GM21717 (cell line): Measurements from ENCODE around the gene FTCD.
"Not testable (repeated sequence)": the region's sequence is repeated elsewhere in the genome, so short reads cannot be mapped to it uniquely, and the experiment has no call there.

ENCODE experiments used
- ATAC-seq: cut with Tn5 transposase; IDR thresholded peaks from one replicate; pipeline ENCODE4 v1.9.1; 2021; ENCODE audit warnings: mild to moderate bottlenecking, moderate library complexity; ENCODE audit not compliant: unreplicated experiment

Gene FTCD

DNA sequence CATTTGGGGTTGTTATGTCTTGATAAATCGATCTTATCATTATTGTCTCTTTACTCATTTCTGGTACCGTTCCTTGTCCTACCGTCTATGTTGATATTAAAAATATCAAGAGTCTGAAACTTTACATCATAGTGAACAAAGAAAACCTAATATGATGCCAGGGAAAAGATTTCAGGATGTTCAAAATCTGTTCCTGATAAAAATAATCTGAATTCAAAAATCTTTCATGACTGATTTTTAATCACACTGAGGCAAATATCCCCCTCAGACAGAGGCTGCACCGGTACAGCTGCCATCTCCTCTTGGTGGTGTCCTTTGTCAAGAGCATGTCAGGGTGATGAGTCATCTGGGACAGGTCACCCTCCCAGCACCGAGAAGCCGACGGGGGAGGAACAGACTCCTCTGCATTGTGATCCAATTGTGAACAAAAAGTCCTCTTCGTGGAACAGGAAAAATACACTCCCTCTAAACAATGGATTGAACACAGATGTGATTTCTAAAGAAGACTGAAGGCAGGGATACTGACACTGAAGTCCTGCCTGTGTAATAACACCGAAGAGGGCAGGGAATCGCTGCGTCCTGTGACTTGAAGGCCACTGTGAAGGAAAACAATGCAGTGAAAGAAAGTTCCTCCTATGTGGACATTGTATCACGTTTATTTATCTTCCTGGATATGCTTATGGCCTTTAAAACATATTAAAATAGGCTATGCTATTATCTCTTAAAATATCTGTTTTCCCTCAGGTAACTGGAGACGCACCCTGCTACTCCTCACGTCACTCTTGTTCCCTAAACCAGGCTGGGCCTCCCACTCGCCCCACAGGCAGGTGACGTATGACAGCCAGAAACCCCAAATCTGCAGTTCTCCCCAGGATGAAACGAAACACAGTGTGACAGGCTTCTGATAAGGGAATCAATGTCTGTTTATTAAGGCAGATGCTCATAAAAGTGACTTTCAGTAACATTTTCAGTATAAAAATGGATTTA lies 33.1 kb upstream of the FTCD start:
- no peak for ATAC-seq

DNA sequence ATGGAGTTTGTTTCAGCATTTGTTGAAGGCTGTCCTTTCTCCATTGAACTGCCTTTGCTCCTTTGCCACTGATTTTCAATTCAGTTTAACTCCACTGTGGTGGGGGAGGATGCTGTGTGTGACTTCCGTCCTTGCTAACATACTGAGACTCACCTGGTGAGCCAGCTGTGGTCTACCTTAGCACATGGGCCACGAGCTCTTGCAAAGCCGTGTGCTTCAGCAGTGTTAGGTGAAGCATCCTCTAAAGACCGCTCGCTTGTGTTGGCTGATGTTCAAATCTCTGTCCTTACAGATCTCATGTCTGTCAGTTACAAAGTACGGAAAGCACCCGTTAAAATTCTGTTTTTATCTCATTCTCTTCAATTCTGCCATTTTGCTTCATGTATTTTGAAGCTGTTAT lies 32.4 kb upstream of the FTCD start:
- no peak for ATAC-seq

DNA sequence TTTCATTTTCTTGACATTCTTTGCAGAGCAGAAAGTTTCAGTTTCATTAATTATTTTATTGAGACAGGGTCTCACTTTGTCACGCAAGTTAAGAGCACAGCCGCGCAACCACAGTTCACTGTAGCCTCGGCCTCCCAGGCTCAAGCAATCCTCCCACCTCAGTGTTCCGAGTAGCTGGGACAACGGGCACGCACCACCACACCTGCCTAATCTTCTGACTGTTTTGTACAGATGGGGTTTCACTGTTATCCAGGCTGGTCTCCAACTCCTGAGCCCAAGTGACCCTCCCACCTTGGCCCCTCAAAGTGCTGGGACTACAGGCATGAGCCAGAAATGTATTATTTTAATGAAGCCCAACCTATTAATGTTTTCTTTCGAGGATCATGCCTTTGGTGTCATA lies 31.9 kb upstream of the FTCD start:
- no peak for ATAC-seq

GRCh38 chr21:46185716-46186115 lies 30.3 kb upstream of the FTCD start:
- no peak for ATAC-seq

- no peak for ATAC-seq
Observed at GRCh38 chr21:46184625-46185555, 29.5 kb upstream of the FTCD start.

DNA sequence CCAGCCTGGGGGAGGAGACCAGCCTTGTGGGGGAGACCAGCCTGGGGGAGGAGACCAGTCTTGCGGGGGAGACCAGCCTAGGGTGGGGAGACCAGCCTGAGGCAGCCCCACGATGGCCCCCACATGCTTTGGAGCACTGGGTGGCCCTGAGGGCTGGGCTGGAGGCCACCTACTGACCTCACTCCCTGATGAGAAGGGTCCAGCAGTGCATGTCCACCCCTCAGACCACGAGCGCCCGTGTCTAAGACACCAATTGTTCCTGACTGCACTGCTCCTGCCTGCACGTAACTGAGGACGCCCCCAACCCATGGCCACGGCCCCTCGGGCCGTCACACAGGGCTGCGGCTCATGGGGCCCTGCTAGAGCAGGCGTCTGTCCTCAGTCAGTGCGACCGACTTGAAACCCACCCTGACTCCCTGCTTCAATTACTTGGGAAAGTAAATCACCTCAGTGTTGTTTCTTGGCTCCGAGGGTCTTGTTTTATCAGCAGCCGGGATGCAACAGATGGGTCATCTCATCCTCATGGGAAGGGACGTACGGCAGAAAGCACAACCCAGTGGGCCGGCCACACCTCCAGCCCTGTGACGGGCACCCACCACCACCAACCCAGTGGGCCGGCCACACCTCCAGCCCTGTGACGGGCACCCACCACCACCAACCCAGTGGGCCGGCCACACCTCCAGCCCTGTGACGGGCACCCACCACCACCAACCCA lies 28.7 kb upstream of the FTCD start, which contains the start of gene SPATC1L:
Gene SPATC1L (minus strand): TSS at position 550 of the 715 bp plus-strand sequence. CDS start 1,643 bp downstream, outside the sequence.
- ATAC-seq: no peak

DNA sequence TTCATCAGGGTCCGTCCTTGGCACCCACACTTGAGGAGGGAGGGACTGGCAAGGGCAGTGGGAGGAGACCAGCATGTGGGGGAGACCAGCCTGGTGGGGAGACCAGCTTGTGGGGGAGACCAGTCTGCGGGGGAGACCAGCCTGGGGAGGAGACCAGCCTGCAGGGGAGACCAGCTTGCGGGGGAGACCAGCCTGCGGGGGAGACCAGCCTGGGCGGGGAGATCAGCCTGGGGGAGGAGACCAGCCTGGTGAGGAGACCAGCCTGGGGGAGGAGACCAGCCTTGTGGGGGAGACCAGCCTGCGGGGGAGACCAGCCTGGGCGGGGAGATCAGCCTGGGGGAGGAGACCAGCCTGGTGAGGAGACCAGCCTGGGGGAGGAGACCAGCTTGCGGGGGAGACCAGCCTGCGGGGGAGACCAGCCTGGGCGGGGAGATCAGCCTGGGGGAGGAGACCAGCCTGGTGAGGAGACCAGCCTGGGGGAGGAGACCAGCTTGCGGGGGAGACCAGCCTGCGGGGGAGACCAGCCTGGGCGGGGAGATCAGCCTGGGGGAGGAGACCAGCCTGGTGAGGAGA lies 28.0 kb upstream of the FTCD start:
- ATAC-seq: not testable (repeated sequence)

DNA sequence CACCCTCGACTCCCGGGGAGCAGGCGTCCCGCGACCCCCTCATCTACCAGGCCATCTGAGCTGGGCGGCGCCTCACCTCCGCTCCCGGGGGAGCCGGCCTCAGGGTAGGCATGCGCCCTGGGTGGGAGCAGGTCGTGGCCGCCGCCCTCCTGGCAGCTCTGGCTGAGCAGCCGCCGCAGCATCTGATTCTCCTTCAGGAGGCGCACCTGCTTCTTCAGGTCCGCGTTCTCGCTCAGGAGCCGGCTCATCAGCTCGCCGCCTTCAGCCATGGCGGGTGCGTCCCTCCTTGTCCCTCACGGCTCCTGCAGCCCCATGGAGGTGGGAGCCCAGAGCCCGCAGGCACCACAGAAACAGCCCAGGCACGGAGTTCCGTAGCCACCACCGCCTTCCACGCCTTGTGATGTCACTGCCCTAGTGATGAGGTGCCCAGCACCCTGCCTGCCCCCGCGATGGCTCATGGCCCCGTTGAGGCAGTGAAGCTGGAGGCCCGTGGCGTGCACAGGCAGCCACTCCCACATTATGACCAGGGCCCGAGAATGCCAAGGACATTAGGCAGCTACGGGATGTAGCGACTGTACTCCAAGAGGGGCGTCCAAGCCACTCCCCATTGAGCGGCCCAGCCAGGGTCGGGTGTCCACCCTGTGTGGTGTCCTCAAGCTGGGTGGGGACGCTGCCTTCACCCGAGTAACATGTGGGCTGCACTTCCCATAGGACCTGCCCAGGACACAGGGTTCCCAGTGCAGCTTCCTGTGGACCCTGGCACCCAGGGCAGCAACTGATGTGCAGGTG lies 27.4 kb upstream of the FTCD start:
- no peak for ATAC-seq

GRCh38 chr21:46181953-46182547 lies 26.7 kb upstream of the FTCD start:
- ATAC-seq: no peak

DNA sequence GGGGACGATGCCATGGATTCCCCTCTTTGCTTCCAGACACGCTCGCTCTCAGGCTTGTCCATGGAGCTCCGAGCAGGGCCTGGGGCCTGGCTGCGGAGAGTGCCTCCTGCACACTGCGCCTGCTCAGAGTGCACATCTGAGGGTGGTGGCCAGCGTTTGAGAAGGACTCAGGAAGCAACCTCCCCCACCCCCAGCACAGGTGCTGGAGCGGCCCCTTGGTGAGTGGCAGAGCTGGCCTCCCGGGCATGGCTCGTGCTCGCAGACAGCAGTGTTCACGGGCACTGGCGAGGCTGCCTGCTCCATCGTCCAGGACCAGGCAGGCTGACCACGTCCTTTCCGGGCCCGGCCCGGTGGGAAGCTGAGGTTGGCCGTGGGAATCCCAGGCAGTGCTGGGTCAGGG lies 26.1 kb upstream of the FTCD start:
- ATAC-seq: no peak

GRCh38 chr21:46180778-46181391 lies 25.5 kb upstream of the FTCD start:
- ATAC-seq: no peak

GRCh38 chr21:46180079-46180722 lies 24.8 kb upstream of the FTCD start:
- no peak for ATAC-seq

DNA sequence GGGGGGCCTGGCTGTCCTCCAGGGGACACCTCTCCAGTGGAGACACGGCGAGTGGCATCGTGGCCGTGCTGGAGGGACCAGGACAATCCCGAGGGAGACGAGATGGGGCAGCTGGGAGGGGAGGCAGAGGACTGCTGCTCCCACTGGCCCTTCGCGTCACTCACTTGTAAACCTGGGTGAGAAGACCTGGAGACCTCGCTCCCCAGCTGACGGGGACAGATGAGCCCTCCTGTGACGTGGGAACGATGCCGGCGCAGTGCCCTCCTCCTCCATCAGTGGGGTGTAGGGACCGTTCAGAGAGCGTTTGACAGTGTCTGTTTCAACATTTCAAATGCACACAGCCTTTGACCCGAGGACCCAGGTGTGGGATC lies 24.3 kb upstream of the FTCD start:
- no peak for ATAC-seq

DNA sequence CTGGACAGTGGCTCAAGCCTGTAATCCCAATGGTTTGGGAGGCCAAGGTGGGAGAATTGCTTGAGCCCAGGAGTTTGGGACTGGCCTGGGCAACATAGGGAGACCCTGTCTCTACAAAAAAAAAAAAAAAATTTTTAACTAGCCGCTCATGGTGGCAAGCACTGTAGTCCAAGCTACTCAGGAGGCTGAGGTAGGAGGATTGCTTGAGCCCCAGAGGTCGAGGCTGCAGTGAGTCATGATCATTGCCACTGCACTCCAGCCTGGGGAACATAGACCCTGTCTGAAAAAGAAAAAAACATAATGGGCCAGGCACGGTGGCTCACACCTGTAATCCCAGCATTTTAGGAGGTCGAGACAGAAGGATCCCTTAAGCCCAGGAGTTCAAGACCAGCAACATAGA lies 23.6 kb upstream of the FTCD start:
- no peak for ATAC-seq

- not testable (repeated sequence) for ATAC-seq
Observed at GRCh38 chr21:46176443-46177129, 21.2 kb upstream of the FTCD start.

GRCh38 chr21:46173573-46173972 lies 18.2 kb upstream of the FTCD start:
- ATAC-seq: no peak

- no peak for ATAC-seq
Observed at GRCh38 chr21:46172863-46173528, 17.6 kb upstream of the FTCD start.
